GM21576 (cell line): Measurements from ENCODE around the gene AOX1.

ENCODE experiments used
- ATAC-seq: cut with Tn5 transposase; IDR thresholded peaks from one replicate; pipeline ENCODE4 v1.9.1; 2021; ENCODE audit warnings: mild to moderate bottlenecking, moderate library complexity; ENCODE audit not compliant: unreplicated experiment

Gene AOX1

GRCh38 chr2:200600549-200601225 lies 14.9 kb downstream of the AOX1 start:
- no peak for ATAC-seq

DNA sequence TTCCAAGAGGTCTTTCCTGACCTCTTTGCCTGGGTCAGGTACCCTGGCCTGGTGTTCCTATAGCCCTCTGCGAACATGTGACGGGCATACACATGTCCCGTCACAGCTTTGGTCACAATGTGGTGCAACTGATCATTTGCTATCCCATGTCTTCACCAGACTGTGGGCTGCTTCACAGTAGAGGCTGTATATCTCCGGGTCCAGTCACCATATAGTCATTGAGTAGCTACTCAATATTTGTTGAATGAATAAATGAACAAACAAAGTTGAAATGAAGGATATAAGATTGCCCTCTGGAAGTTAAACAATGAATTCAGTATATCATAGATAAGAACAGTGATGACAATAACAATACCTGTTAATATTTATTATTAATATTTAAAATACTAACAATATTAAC lies 16.8 kb downstream of the AOX1 start:
- ATAC-seq = no peak

DNA sequence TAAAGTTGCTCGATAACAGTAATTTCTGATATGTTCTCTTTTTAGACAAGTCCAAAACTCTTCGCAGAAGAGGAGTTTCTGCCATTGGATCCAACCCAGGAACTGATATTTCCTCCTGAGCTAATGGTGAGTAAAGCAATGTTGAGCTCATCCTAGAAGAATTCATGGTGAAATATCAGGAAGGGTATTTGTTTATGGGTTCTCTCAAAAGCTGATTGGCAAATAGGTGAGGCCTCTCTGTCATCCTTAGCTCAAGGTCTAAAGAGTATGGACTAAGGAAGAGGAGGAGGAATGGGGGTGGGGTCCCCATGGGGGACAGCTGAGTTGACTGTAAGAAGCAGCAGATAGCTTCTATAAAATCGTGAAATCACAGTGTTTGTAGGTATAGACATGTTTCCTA lies 18.2 kb downstream of the AOX1 start:
- ATAC-seq = no peak

- no peak for ATAC-seq
Measured at GRCh38 chr2:200604571-200605255, 18.9 kb downstream of the AOX1 start.

- ATAC-seq = no peak
Measured at GRCh38 chr2:200608341-200609027, 22.7 kb downstream of the AOX1 start.

DNA sequence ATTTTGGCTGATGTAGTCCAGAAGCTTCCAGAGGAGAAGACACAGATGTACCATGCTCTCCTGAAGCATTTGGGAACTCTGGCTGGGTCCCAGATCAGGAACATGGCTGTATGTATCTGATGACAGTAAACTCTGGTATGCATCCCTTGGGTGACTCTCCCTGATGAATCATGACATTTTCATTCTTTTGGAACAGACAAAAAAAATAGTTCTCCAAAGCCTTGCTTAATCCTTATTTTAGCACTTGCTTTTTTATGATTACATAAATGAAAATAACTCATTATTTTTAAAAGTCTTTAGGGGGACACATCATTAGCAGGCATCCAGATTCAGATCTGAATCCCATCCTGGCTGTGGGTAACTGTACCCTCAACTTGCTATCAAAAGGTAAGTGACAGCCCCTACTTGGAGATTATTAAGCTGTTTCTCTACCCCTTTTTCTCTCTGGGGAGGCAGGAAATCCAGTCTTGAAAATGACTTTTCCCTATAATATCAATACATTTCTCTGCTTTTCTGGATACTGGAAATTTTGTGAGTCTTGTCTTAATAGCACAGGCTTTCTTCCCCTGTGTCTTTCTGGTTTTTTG lies 23.3 kb downstream of the AOX1 start:
- no peak for ATAC-seq

DNA sequence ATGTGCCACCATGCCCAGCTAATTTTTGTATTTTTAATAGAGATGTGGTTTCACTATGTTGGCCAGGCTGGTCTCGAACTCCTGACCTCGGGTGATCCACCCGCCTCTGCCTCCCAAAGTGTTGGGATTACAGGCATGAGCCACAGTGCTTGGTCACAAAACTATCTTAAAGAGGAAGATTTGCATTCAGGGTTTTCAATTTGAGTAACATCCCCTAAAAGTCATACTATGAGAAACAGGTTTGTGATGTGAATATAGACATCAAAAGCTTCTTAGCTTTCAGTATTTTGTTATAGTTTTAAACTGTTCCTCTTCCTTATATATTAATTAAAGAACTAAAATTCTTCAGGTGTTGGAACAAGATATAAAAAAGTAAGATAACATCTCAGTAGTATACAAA lies 24.4 kb downstream of the AOX1 start:
- peak; percentile 56 for ATAC-seq

GRCh38 chr2:200613692-200614091 lies 27.9 kb downstream of the AOX1 start:
- ATAC-seq = no peak

- ATAC-seq = no peak
Measured at GRCh38 chr2:200614249-200614648, 28.4 kb downstream of the AOX1 start.

- no peak for ATAC-seq
Measured at GRCh38 chr2:200615247-200615646, 29.4 kb downstream of the AOX1 start.

DNA sequence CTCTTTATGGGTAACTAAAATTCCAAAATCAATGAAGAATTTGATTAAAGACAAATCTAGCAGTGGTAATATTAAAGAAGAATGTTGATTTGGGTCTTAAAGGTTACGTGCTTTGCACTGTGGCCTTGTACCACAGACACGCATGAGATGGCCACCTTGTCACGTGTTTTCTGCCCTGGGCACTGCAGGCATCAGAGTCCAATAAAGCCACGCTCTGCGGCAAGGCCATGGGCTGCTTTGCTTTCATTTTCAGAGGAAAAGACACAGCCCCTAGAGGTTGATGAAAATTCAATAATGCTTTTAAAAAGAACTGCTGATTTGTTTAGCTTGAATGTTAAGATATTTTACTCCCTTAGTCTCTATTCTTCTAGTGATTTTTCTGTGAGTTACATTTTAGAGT lies 30.4 kb downstream of the AOX1 start:
- no peak for ATAC-seq

- ATAC-seq = no peak
Measured at GRCh38 chr2:200616656-200617055, 30.8 kb downstream of the AOX1 start.

GRCh38 chr2:200617156-200618053 lies 31.6 kb downstream of the AOX1 start:
- no peak for ATAC-seq

GRCh38 chr2:200618054-200618419 lies 32.2 kb downstream of the AOX1 start:
- no peak for ATAC-seq

GRCh38 chr2:200618590-200619021 lies 32.8 kb downstream of the AOX1 start:
- ATAC-seq = no peak

GRCh38 chr2:200619279-200619678 lies 33.5 kb downstream of the AOX1 start:
- no peak for ATAC-seq

GRCh38 chr2:200620606-200621390 lies 35.0 kb downstream of the AOX1 start:
- ATAC-seq = no peak

DNA sequence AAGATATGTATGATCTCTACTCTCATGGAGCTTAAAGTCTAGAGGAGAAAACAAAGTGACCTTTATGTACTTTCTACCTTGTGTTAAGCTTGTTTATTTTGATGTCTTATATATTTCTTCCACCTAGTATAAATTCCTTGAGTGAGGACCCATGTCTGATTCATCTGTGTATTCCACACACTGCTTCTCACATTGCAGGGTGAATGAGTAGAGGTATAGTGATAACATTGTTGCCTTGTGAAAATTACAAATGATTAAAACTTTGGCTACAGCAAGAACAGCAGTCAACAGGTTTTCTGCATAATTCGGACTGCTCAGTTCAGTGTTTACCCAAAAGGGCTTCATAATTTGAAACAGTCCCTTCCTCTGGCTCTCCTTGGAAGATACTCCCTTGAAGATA lies 36.3 kb downstream of the AOX1 start:
- no peak for ATAC-seq

DNA sequence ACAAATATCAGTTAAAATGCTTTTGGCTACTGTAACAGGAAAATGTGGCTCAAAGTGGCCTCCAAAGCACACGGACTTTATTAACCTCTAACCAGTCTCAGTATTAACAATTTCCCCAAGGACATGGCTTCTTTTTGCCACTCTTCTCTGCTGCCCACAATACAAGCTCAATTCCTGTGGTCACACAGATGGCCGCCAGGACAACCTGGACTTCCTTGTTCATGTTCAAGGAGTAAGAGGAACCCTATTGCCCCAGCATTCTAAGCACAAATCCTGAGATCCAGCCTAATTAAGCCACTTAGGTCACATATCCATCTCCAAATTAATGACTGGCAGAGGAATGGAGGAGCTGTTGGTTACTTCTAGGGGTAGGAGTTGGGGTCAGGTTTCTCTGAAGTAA lies 38.2 kb downstream of the AOX1 start:
- no peak for ATAC-seq

DNA sequence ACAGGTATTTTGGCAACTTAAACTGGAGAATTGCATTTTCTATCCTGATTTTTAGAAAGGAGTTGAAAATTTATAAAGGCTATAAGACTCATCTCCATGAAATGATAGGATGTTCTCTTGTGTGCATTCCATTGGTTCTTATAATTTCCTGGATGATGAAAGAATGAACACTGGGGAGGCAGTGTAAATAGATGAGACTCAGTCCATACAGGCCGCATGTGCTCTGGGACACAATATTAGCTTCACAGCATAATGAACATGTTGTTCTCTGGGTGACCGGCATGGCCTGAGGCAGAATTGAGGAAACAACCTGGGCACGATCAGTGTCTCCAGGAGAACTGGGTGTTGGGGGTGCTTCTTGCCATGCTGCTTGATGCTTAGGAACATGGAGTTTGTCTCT lies 38.8 kb downstream of the AOX1 start:
- no peak for ATAC-seq
